IPS-18c (cell line): Measurements from ENCODE around the gene OR2F2.

Experiments
- H3K4me3 ChIP-seq: 2 replicates; pipeline ENCODE4 v1.7.0; 2013; ENCODE audit warnings: low read depth, mild to moderate bottlenecking, low read length, moderate library complexity; ENCODE audit not compliant: insufficient read depth
- H3K9me3 ChIP-seq: one replicate; pipeline ENCODE4 v1.6.1; 2013; ENCODE audit warnings: mild to moderate bottlenecking, low read length, moderate library complexity; ENCODE audit not compliant: control insufficient read depth, insufficient read depth

OR2F2 gene, protein sequence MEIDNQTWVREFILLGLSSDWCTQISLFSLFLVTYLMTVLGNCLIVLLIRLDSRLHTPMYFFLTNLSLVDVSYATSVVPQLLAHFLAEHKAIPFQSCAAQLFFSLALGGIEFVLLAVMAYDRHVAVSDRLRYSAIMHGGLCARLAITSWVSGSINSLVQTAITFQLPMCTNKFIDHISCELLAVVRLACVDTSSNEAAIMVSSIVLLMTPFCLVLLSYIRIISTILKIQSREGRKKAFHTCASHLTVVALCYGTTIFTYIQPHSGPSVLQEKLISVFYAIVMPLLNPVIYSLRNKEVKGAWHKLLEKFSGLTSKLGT

DNA sequence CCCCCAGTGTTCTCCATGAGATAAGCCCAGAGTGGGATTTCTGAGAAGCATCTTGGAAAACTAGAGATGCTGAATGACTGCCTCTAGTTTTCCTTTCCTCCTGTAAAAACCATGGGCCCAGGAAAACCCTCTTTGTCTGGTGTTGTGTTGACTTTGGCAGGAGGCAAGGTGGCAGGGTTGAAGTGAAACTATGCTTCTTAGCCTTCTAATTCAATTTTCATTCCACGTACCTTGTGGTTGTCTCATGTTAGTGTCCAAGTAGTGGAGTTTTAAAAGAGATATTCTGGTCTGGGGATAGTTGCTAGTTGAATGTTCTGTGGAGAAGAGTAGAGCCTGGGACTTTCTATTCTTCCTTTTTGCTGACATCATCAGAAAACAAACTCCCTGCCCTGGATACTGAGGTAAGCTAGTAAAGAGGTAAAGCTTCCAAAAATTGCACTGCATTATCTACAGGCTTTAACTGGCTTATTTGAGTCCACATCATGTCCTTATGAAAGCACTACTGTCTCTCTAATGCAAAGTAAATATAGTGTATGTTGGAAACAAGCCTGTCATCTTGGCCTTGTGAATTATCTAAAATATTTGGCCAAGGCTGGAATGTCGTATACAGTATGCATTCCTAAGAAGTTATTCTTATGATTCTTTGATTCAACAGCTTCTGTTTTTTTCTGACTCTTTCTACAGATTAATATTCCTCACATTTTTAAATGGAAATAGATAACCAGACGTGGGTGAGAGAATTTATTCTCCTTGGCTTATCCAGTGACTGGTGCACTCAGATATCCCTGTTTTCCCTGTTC, at the start of gene OR2F2:
Gene OR2F2, plus strand, starts transcription at position 708 of the 800 bp plus-strand sequence. Its CDS starts 0 bp downstream, at position 708.
- no peaks in the 10 kb centered on the region for H3K9me3 ChIP-seq

DNA sequence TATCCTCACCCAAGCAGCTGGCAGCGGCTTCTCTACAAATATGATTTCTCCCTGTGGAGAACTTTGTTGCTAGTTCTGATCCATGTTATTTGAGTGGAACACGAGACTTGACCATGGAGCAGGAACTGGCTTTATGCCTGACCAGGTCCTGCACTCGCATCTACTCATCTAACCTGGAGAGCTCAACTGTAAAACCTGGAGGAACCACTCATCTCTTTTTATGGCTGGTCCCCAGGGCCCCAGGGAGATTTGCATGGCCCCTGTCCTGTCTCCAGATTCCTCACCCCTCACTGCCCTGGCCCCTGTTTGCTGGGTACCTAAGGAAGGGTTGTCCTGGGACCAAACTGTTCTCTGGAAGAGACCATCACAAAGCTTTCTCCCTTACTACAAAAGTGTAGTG, 49.1 kb upstream of the OR2F2 start:
- Histone ChIP-seq H3K9me3 (no peaks in the 10 kb centered on the region), H3K4me3 (no peak overlapping the region)

More for the DNA sequence above, at the start of gene OR2F2:
- no peak within 1 kb of the TSS for H3K4me3 ChIP-seq

- no peak overlapping the region for H3K4me3 ChIP-seq
- H3K9me3 ChIP-seq: no peaks in the 10 kb centered on the region
Measured at GRCh38 chr7:143886826-143887477, 48.1 kb upstream of the OR2F2 start.

GRCh38 chr7:143889068-143889467, 46.0 kb upstream of the OR2F2 start:
- H3K9me3 ChIP-seq: no peaks in the 10 kb centered on the region
- no peak overlapping the region for H3K4me3 ChIP-seq

DNA sequence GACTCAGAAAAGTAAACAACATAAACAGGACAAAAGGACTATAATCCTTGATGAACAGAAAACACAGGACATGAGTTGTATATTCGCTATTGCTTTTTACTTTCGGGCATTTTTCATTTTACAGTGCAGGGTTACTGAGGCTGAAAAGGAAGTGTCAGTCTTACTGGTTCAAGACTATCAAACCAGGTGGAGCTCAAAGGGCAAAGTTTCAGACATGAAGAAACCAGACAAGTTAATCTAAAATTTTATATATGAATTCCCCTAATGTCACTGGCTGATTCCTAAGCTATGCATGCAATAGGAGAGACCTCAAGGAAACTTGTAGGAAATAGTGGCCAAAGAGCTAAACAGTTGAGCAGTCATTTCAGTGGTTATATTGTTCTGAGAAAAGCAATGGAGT, 44.5 kb upstream of the OR2F2 start:
- Histone ChIP-seq H3K4me3 (no peak overlapping the region), H3K9me3 (no peaks in the 10 kb centered on the region)

GRCh38 chr7:143891457-143891856, 43.6 kb upstream of the OR2F2 start:
- H3K9me3 ChIP-seq: no peaks in the 10 kb centered on the region

GRCh38 chr7:143892527-143893300, 42.3 kb upstream of the OR2F2 start:
- no peaks in the 10 kb centered on the region for H3K9me3 ChIP-seq

More at GRCh38 chr7:143891457-143891856, 43.6 kb upstream of the OR2F2 start:
- H3K4me3 ChIP-seq: no peak overlapping the region

GRCh38 chr7:143896667-143897066, 38.4 kb upstream of the OR2F2 start:
- H3K9me3 ChIP-seq: no peaks in the 10 kb centered on the region
- no peak overlapping the region for H3K4me3 ChIP-seq

More at GRCh38 chr7:143892527-143893300, 42.3 kb upstream of the OR2F2 start:
- H3K4me3 ChIP-seq: no peak overlapping the region

DNA sequence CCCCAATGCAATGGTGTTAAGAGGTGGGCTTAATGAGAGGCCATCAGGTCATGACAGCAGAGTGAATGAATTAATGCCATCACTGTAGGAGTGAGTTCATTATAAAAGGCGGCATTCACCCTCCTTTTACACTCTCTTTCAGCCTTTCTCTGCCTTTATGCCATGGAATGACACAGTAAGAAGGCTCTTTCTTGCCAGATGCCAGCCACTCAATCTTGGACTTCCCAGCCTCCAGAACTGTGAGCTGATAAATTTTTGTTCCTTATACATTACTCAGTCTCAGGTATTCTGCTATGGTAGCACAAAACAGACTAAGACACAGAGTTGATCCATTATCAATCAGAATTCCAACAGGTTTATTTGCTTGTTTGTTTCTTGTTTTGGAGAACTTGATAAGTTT, 36.2 kb upstream of the OR2F2 start:
- H3K4me3 ChIP-seq: no peak overlapping the region
- H3K9me3 ChIP-seq: no peaks in the 10 kb centered on the region

GRCh38 chr7:143900230-143900766, 34.7 kb upstream of the OR2F2 start:
- H3K9me3 ChIP-seq: no peaks in the 10 kb centered on the region
- peak overlapping the region; percentile 82 for H3K4me3 ChIP-seq

GRCh38 chr7:143901332-143901667, 33.7 kb upstream of the OR2F2 start:
- H3K9me3 ChIP-seq: no peaks in the 10 kb centered on the region
- peak overlapping the region; percentile 82 for H3K4me3 ChIP-seq

DNA sequence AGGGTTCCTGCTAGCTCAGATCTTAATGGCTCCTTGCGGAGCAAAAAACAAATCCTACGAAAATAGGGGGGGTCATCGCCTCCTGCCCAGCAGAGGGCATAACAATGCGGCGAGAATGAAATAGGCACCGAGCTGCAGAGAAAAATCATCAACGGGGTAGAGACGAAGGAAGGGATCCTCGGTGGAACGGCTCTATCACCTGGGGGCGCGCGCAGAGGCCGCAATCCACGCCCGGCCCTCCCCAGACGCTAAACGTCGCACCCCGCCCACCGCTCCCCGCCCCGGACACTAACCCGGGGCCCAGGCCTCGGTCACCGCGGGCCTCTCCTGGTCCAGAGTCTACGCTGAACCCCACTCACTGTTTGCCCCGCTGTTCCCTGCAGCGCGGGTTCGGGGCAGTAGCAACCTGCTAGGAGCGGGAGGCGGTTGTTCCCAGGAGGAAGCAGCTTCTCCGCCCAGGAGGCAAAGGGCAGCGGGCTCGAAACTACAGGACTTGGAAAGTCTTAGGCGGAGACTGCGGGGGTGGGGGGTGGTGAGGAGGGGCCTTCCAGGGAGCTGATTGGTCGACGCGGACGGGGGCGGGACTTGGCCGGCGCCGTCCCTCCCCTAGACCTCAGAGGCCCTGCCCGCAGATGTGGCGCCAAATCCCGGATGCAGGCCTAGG, 33.2 kb upstream of the OR2F2 start, which contains the start of gene TCAF1:
Gene TCAF1, minus strand, starts transcription at position 509 of the 664 bp plus-strand sequence. CDS start 25,568 bp downstream, outside the sequence.
- Histone ChIP-seq H3K9me3 (no peaks in the 10 kb centered on the region), H3K4me3 (peak within 1 kb of the TSS; percentile 82)

DNA sequence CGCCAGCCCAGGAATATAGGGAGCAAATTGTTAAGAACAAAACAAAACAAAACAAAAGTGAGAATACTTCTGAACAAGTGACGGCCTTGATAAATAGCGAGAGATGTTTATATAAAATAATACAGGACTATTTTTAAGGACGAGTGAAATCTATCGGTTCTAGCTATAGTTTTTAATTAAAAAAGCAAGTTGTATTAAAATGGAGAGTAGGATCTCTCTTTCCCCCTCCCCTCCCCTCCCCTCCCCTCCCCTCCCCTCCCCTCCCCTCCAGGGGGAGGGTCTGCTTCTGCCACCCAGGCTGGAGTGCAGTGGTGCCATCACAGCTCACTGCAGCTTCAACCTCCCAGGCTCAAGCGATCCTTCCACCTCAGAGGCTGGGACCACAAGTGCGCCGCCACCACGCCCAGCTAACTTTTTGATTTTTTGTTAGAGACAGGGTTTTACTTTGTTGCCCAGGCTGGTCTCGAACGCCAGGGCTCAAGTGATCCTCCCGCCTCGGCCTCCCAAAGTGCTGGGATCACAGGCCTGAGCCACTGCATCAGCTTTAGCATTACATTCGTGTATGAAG, 32.6 kb upstream of the OR2F2 start:
- no peak overlapping the region; the same call in 1 of the 2 replicates for H3K4me3 ChIP-seq
- no peaks in the 10 kb centered on the region for H3K9me3 ChIP-seq

DNA sequence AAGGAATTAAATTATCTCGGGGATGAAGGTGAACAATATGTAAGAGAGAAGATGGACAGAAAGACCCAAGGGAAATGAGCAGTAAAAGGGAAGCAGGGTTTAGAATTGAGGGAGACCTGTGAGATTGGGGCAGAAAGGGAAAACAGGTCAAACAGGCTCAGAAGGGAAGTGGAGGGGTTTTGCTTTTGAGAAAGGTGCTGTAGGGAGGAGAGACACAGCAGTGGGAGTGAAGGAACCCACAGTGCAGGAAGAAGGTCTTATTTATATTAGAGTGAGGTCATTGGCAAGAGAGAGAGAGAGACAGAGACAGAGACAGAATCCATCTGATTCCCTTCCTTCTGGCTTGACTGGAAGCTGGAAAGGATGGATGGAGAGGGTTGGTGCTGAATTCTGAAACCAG, 29.5 kb upstream of the OR2F2 start:
- Histone ChIP-seq H3K9me3 (no peaks in the 10 kb centered on the region), H3K4me3 (no peak overlapping the region)

DNA sequence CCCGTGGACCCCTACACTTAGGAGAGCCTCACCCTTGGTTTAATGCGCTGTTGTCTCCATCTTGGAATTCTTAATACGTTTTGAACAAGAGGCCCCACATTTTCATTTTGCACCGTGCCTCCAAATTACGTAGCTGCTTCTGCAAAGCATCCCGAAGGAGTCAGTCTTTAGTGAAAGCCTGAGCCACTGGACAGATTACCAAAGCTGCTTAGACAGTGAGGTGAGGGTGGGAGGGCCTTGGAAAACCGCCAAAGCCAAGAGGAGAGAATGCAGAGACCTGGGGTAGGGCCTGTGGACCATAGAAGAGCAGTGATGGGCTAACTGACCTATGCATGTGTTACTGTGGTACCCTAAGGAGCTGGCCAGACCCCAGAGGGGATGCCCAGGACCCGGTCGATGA, 28.9 kb upstream of the OR2F2 start:
- H3K4me3 ChIP-seq: no peak overlapping the region; the same call in 1 of the 2 replicates
- H3K9me3 ChIP-seq: no peaks in the 10 kb centered on the region

DNA sequence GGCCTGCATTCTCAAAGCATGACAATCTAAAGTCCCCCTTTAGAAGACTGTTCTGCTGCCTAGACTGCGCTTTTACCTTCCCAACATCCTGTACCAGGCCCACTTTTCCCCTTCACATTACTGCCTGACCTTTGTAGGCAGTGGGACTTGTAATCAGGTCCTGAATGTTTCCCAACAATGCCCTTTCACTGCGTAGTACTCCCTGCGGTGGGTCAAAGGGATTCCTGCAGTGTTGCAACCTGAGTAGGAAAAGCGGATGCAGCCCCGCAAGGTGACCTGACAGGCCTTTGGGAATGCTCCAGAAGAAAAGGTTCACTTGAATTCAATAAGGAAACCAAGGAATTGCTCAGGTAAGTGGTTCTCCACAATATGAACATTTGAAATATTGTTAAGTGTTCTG, 28.1 kb upstream of the OR2F2 start:
- Histone ChIP-seq H3K4me3 (no peak overlapping the region), H3K9me3 (no peaks in the 10 kb centered on the region)
